Hepatocyte (in vitro differentiated cells): ENCODE measurements around the gene CD58. TPM values are rescaled to one million over a fixed set of nuclear protein-coding genes. Genes with fewer than 3 reads are reported as not detected.

ENCODE experiments used
- DNase-seq: peaks from one replicate; pipeline ENCODE4 v3.0.0-alpha.2; 2016; ENCODE audit warnings: low spot score
- H2AFZ ChIP-seq: fragments of 200-600 bp; sonication (generic); 2 replicates; pipeline ENCODE4 v1.6.0; 2016; ENCODE audit warnings: antibody characterized with exemption, mild to moderate bottlenecking
- H3K27ac ChIP-seq: fragments of 200-600 bp; sonication (generic); 2 replicates; pipeline ENCODE4 v1.5.1; 2016; ENCODE audit warnings: mild to moderate bottlenecking
- H3K27me3 ChIP-seq: fragments of 200-600 bp; sonication (generic); 2 replicates; pipeline ENCODE4 v1.6.1; 2016
- H3K36me3 ChIP-seq: fragments of 200-600 bp; sonication (generic); replicated peaks from 2 replicates; pipeline ENCODE4 v1.5.1; 2016; ENCODE audit warnings: low read depth; ENCODE audit not compliant: insufficient read depth
- H3K4me1 ChIP-seq: fragments of 200-600 bp; sonication (generic); 2 replicates; pipeline ENCODE4 v1.5.1; 2016; ENCODE audit warnings: mild to moderate bottlenecking, moderate library complexity; ENCODE audit not compliant: insufficient read depth
- H3K4me2 ChIP-seq: fragments of 200-600 bp; sonication (generic); 2 replicates; pipeline ENCODE4 v1.6.0; 2016
- H3K4me3 ChIP-seq: fragments of 200-600 bp; sonication (generic); 2 replicates; pipeline ENCODE4 v1.5.1; 2016; ENCODE audit warnings: mild to moderate bottlenecking
- H3K79me2 ChIP-seq: fragments of 200-600 bp; sonication (generic); 2 replicates; pipeline ENCODE4 v1.6.0; 2017; ENCODE audit warnings: mild to moderate bottlenecking
- H3K9me2 ChIP-seq: fragments of 200-600 bp; sonication (generic); replicated peaks from 2 replicates; pipeline ENCODE4 v1.6.0; 2017; ENCODE audit warnings: mild to moderate bottlenecking; ENCODE audit not compliant: insufficient read depth
- H3K9me3 ChIP-seq: fragments of 200-600 bp; sonication (generic); 2 replicates; pipeline ENCODE4 v1.5.1; 2016; ENCODE audit warnings: low read depth, mild to moderate bottlenecking
- H4K20me1 ChIP-seq: fragments of 200-600 bp; sonication (generic); 2 replicates; pipeline ENCODE4 v1.6.0; 2016; ENCODE audit warnings: mild to moderate bottlenecking; ENCODE audit not compliant: insufficient read depth, poor library complexity, severe bottlenecking
- CTCF ChIP-seq: fragments of 200-600 bp; sonication (generic); IDR thresholded peaks from 2 replicates; pipeline ENCODE4 v1.5.1; 2016; ENCODE audit warnings: antibody characterized with exemption, mild to moderate bottlenecking; ENCODE audit not compliant: poor library complexity
- EZH2 ChIP-seq: fragments of 200-600 bp; sonication (generic); IDR thresholded peaks from 2 replicates; pipeline ENCODE4 v1.6.1; 2016; ENCODE audit warnings: antibody characterized with exemption, mild to moderate bottlenecking, borderline replicate concordance
- EZH2phosphoT487 ChIP-seq: fragments of 200-600 bp; sonication (generic); IDR thresholded peaks from one replicate; pipeline ENCODE4 v1.6.1; 2018; ENCODE audit warnings: antibody characterized with exemption, mild to moderate bottlenecking, low read depth, moderate library complexity; ENCODE audit not compliant: unreplicated experiment, severe bottlenecking
- WGBS: methylation state at CpG from one replicate; pipeline ENCODE4 v1.1.6; 2016; ENCODE audit warnings: low lambda C conversion rate; ENCODE audit errors: missing lambda C conversion rate; 5-methylcytosine and 5-hydroxymethylcytosine counted together
- polyA plus RNA-seq: library from polyadenylated mRNA; unstranded; fragments of >200 nt; fragmentation: Nextera tagmentation; extraction: Ambion mirVana; gene quantifications from 2 replicates; pipeline ENCODE4 v1.2.1, GENCODE V29; 2016
- total RNA-seq: library from RNA; depleted of rRNA; stranded (reverse); fragments of >200 nt; gene quantifications from 2 replicates; pipeline ENCODE4 v1.2.3, GENCODE V29; 2014

The CD58 gene
- total and polyA plus RNA-seq, 2 experiments from 2014 or later = 14.4 to 26.9 TPM

GRCh38 chr1:116580446-116581322 lies 9.9 kb upstream of the CD58 start:
- H3K4me1 ChIP-seq = no peaks in the 10 kb centered on the region
- no peak overlapping the region for H3K4me3 ChIP-seq
- no peaks in the 10 kb centered on the region for H4K20me1 ChIP-seq
- no peaks in the 10 kb centered on the region for H3K36me3 ChIP-seq
- H3K9me3 ChIP-seq = no peaks in the 10 kb centered on the region
- no peaks in the 10 kb centered on the region for H3K79me2 ChIP-seq
- H2AFZ ChIP-seq = no peak overlapping the region
- WGBS = 84% methylated on average over 7 of the region's 7 CpGs
- no peaks in the 10 kb centered on the region for H3K27me3 ChIP-seq
- no peaks in the 10 kb centered on the region for H3K9me2 ChIP-seq
- no peak overlapping the region for H3K27ac ChIP-seq
- TF ChIP-seq EZH2 (no peak), CTCF (no peak), EZH2phosphoT487 (no peak)
- H3K4me2 ChIP-seq = no peak overlapping the region
- no peak for DNase-seq

GRCh38 chr1:116579259-116579875 lies 8.5 kb upstream of the CD58 start:
- TF ChIP-seq EZH2phosphoT487 (no peak), CTCF (no peak), EZH2 (no peak)
- H3K27ac ChIP-seq = no peak overlapping the region
- no peak overlapping the region for H3K4me2 ChIP-seq
- WGBS = 90% methylated on average over 21 of the region's 21 CpGs
- no peak overlapping the region for H3K4me3 ChIP-seq
- no peaks in the 10 kb centered on the region for H3K36me3 ChIP-seq
- H3K4me1 ChIP-seq = no peaks in the 10 kb centered on the region
- no peaks in the 10 kb centered on the region for H3K79me2 ChIP-seq
- no peaks in the 10 kb centered on the region for H3K27me3 ChIP-seq
- H3K9me3 ChIP-seq = no peaks in the 10 kb centered on the region
- no peaks in the 10 kb centered on the region for H3K9me2 ChIP-seq
- DNase-seq = no peak
- H4K20me1 ChIP-seq = no peaks in the 10 kb centered on the region
- no peak overlapping the region for H2AFZ ChIP-seq

- no peaks in the 10 kb centered on the region for H3K4me1 ChIP-seq
- no peak overlapping the region for H3K4me3 ChIP-seq
- no peaks in the 10 kb centered on the region for H3K36me3 ChIP-seq
- no peaks in the 10 kb centered on the region for H3K27me3 ChIP-seq
- no peaks in the 10 kb centered on the region for H4K20me1 ChIP-seq
- 97% methylated on average over 1 of the region's 1 CpG for WGBS
- no peaks in the 10 kb centered on the region for H3K9me3 ChIP-seq
- no peak overlapping the region for H3K4me2 ChIP-seq
- TF ChIP-seq EZH2 (no peak), EZH2phosphoT487 (no peak), CTCF (no peak)
- DNase-seq = no peak
- H3K27ac ChIP-seq = no peak overlapping the region
- H3K9me2 ChIP-seq = no peaks in the 10 kb centered on the region
- H3K79me2 ChIP-seq = no peaks in the 10 kb centered on the region
- H2AFZ ChIP-seq = no peak overlapping the region
Measured at GRCh38 chr1:116578581-116578980, 7.8 kb upstream of the CD58 start.
